ENCODE data around the gene RNU1-3.
"Not testable (repeated sequence)": the region's sequence is repeated elsewhere in the genome, so short reads cannot be mapped to it uniquely, and the experiment has no call there.

The RNU1-3 gene

GRCh38 chr1:16636551-16637195, 30.1 kb downstream of the RNU1-3 start:
- not testable (repeated sequence) for DNase-seq (ENCODE audit: low read depth)

GRCh38 chr1:16635959-16636358, 30.8 kb downstream of the RNU1-3 start:
- not testable (repeated sequence) for DNase-seq (ENCODE audit: low read depth)

GRCh38 chr1:16633540-16634282, 33.0 kb downstream of the RNU1-3 start:
- DNase-seq (ENCODE audit: low read depth) = not testable (repeated sequence)

GRCh38 chr1:16632044-16632850, 34.5 kb downstream of the RNU1-3 start:
- peak; percentile 1 for DNase-seq (ENCODE audit: low read depth)

- DNase-seq (ENCODE audit: low read depth) = peak; percentile 0
Observed at GRCh38 chr1:16631248-16632043, 35.3 kb downstream of the RNU1-3 start.

- no peak for DNase-seq (ENCODE audit: low read depth)
Observed at GRCh38 chr1:16630661-16631247, 36.0 kb downstream of the RNU1-3 start.

- not testable (repeated sequence) for DNase-seq (ENCODE audit: low read depth)
Observed at GRCh38 chr1:16629916-16630530, 36.7 kb downstream of the RNU1-3 start.

- DNase-seq (ENCODE audit: low read depth) = no peak
Observed at GRCh38 chr1:16628361-16629111, 38.2 kb downstream of the RNU1-3 start.

- not testable (repeated sequence) for DNase-seq (ENCODE audit: low read depth)
Observed at GRCh38 chr1:16626409-16626983, 40.3 kb downstream of the RNU1-3 start.

- no peak for DNase-seq (ENCODE audit: low read depth)
Observed at GRCh38 chr1:16625497-16626408, 41.0 kb downstream of the RNU1-3 start.

GRCh38 chr1:16623812-16624719, 42.7 kb downstream of the RNU1-3 start:
- DNase-seq (ENCODE audit: low read depth) = not testable (repeated sequence)

- not testable (repeated sequence) for DNase-seq (ENCODE audit: low read depth)
Observed at GRCh38 chr1:16623337-16623736, 43.4 kb downstream of the RNU1-3 start.

- DNase-seq (ENCODE audit: low read depth) = not testable (repeated sequence)
Observed at GRCh38 chr1:16621681-16622315, 45.0 kb downstream of the RNU1-3 start.

- no peak for DNase-seq (ENCODE audit: low read depth)
Observed at GRCh38 chr1:16621300-16621658, 45.5 kb downstream of the RNU1-3 start.

- DNase-seq (ENCODE audit: low read depth) = not testable (repeated sequence)
Observed at GRCh38 chr1:16619803-16620501, 46.8 kb downstream of the RNU1-3 start.

GRCh38 chr1:16618719-16619118, 48.0 kb downstream of the RNU1-3 start:
- DNase-seq (ENCODE audit: low read depth) = no peak

Data from stimulated activated CD8-positive, alpha-beta memory T cell treated with anti-CD3 and anti-CD28 coated beads, Interleukin-12 subunit alpha, Interleukin-12 subunit beta, amount 100 ng/mL, for 4 hours (primary cell).